ENCODE data around the gene IRAK2.

DNA sequence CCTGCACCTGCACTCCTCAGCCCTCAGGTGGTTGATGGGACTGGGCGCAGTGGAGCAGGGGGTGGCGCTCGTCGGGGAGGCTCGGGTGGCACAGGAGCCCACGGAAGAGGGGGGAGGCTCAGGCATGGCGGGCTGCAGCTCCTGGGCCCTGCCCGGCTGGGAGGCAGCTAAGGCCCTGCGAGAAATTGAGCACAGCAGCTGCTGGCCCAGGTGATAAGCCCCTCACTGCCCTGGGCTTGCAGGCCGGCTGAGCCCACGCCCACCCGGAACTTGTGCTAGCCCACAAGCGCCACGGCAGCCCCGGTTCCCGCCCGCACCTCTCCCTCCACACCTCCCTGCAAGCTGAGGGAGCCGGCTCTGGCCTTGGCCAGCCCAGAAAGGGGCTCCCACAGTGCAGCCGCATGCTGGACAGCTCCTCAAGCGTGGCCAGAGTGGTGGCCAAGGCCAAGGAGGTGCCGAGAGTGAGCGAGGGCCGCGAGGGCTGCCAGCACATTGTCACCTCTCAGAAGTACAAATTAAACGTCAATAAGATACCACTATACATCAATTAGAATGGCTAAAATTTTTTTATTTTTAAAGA, 28.2 kb upstream of the IRAK2 start:
- no peak for TF ChIP-seq EZH2 (IDR thresholded peaks at IDR 0.05; ENCODE audit: low read length, unreplicated experiment)
- no peak for TF ChIP-seq CTCF (conservative IDR thresholded peaks at IDR 0.05; ENCODE audit: low read depth, low read length)
- no peak for TF ChIP-seq EZH2phosphoT487 (IDR thresholded peaks at IDR 0.05; ENCODE audit: borderline replicate concordance, low read length)
